Stomach (tissue), 9 donors: ENCODE data around the gene BNC2. TPM values are rescaled to one million over a fixed set of nuclear protein-coding genes. Genes with fewer than 3 reads are reported as not detected.

Experiments
- DNase-seq, 2 donors: peaks; one replicate each; pipeline versions ENCODE4 v3.0.0 to v3.0.0-alpha.2; 2013 to 2019
- H3K27ac ChIP-seq, 5 donors: fragments of 200-600 bp in 4 of 5; sonication (generic) in 4 of 5; one replicate each; pipeline ENCODE4 v1.5.1; 2013 to 2019; ENCODE audit warnings: mild to moderate bottlenecking in 1 of 5, moderate library complexity in 1 of 5
- H3K27me3 ChIP-seq, 3 donors: fragments of 200-600 bp; sonication (generic); one replicate each; pipeline ENCODE4 v1.5.1; 2017 to 2019; ENCODE audit warnings: mixed run types in 1 of 3
- H3K36me3 ChIP-seq, 4 donors: fragments of 200-600 bp; sonication (generic); 1 replicate in 3 of 4; 2 replicates in 1 of 4; pipeline ENCODE4 v1.5.1; 2016 to 2019
- H3K4me1 ChIP-seq, 4 donors: fragments of 200-600 bp; sonication (generic); one replicate each; pipeline ENCODE4 v1.5.1; 2016 to 2019
- H3K4me3 ChIP-seq, 4 donors: fragments of 200-600 bp; sonication (generic) in 3 of 4; one replicate each; pipeline ENCODE4 v1.5.1; 2016 to 2019; ENCODE audit warnings: mild to moderate bottlenecking in 1 of 4
- H3K9me3 ChIP-seq, 4 donors: fragments of 200-600 bp; sonication (generic); one replicate each; pipeline ENCODE4 v1.5.1; 2016 to 2019
- CTCF ChIP-seq, 7 experiments: fragments of 450-650 bp in 4 of 7; fragments of 200-600 bp in 3 of 7; sonication (generic) in 3 of 7; IDR thresholded peaks; one replicate each; pipeline ENCODE4 v1.5.1; 2016 to 2019; ENCODE audit warnings: antibody characterized with exemption in 7 of 7, control low read depth in 2 of 7, mild to moderate bottlenecking in 1 of 7
- EP300 ChIP-seq: sonication (generic); formaldehyde crosslinking; IDR thresholded peaks from one replicate; pipeline ENCODE4 v1.6.1; 2017; ENCODE audit warnings: antibody characterized with exemption
- POLR2A ChIP-seq, 4 donors: fragments of 450-650 bp; IDR thresholded peaks; one replicate each; pipeline ENCODE4 v1.6.1; 2016; ENCODE audit warnings: antibody characterized with exemption in 4 of 4, control low read depth in 2 of 4, mild to moderate bottlenecking in 1 of 4, moderate library complexity in 1 of 4
- POLR2AphosphoS5 ChIP-seq, 3 donors: sonication (generic); formaldehyde crosslinking; IDR thresholded peaks; one replicate each; pipeline ENCODE4 v1.6.1; 2016; ENCODE audit warnings: antibody characterized with exemption in 3 of 3
- WGBS, 5 donors: extraction: QIAGEN DNeasy Blood & Tissue Kit in 3 of 5; methylation state at CpG; one replicate each; pipeline versions ENCODE4 v1.1.5 to v1.1.7; 2013 to 2018; 5-methylcytosine and 5-hydroxymethylcytosine counted together
- intact Hi-C: fragments of 100-400 bp; cut with DNase I; formaldehyde crosslinking; loops from one replicate; pipeline ENCODE4 v1.15.1; 2023; ENCODE audit warnings: low total_unique reads
- polyA plus RNA-seq, 3 donors: library from polyadenylated mRNA; stranded (reverse); fragments of 200-250 nt; gene quantifications; one replicate each; pipeline ENCODE4 v1.2.3, GENCODE V29; 2013
- total RNA-seq, 5 donors: library from RNA; depleted of rRNA; stranded (reverse); fragments of >200 nt; gene quantifications; one replicate each; pipeline versions ENCODE4 v1.1.0 to v1.2.3, GENCODE V29; 2014 to 2016
- donor health status: healthy with polysubstance abuse.
- donor health status: Bipolar disorder and iron deficiency.
- donor health status: healthy.

The BNC2 gene
- total and polyA plus RNA-seq, 8 donors, result 1.1 to 60.7 (median 7.6) TPM

GRCh38 chr9:16767366-16767765 lies 103.1 kb downstream of the BNC2 start:
- Histone ChIP-seq H3K36me3 (no peaks in the 10 kb centered on the region), H3K27ac (no peak overlapping the region), H3K4me1 (peaks cover 0 to 6% (median 0%) of the 10 kb centered on the region in 4 donors), H3K9me3 (no peaks in the 10 kb centered on the region), H3K4me3 (no peak overlapping the region), H3K27me3 (no peaks in the 10 kb centered on the region)
- WGBS, 5 donors, result 84 to 91% (median 88%) methylated on average over 3 of the region's 3 CpGs
- TF ChIP-seq POLR2AphosphoS5 (IDR thresholded peaks at IDR 0.05) (no peak), POLR2A (IDR thresholded peaks at IDR 0.05) (no peak), CTCF (IDR thresholded peaks at IDR 0.05) (no peak), EP300 (no peak)
- DNase-seq, result peak in 1 of 2 donors; percentile 54
- intact Hi-C loops, result no loop called here

DNA sequence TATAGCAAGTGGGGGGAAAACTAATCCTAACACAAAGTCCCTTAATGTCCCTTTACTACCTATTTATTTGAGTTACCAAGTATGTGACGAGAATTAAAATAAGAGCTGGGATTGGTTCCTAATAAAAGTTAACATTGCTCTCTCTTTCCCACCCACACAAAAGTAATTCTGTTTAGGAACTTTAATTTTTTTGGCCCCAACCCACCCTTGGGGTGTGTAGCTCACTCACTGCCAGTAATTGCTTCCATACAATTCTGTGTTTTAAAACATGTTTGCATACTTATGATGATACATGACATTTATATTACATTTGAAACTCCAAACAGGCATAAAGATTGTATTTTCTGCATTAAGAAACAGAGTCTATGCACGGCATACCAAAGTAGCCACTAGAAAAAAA lies 106.5 kb downstream of the BNC2 start:
- no peak for TF ChIP-seq POLR2AphosphoS5 (IDR thresholded peaks at IDR 0.05)
- no peak for TF ChIP-seq POLR2A (IDR thresholded peaks at IDR 0.05)
- no peak for TF ChIP-seq EP300
- TF ChIP-seq CTCF (IDR thresholded peaks at IDR 0.05), result no peak
- H3K27ac ChIP-seq, result no peak overlapping the region
- H3K9me3 ChIP-seq, result no peaks in the 10 kb centered on the region
- no peaks in the 10 kb centered on the region for H3K27me3 ChIP-seq
- H3K4me3 ChIP-seq, result no peak overlapping the region
- no peak for DNase-seq
- 81 to 93% (median 88%) methylated on average over 2 of the region's 2 CpGs for WGBS, 5 donors
- H3K36me3 ChIP-seq, result no peaks in the 10 kb centered on the region
- intact Hi-C loops, result no loop called here
- H3K4me1 ChIP-seq, result no peaks in the 10 kb centered on the region

DNA sequence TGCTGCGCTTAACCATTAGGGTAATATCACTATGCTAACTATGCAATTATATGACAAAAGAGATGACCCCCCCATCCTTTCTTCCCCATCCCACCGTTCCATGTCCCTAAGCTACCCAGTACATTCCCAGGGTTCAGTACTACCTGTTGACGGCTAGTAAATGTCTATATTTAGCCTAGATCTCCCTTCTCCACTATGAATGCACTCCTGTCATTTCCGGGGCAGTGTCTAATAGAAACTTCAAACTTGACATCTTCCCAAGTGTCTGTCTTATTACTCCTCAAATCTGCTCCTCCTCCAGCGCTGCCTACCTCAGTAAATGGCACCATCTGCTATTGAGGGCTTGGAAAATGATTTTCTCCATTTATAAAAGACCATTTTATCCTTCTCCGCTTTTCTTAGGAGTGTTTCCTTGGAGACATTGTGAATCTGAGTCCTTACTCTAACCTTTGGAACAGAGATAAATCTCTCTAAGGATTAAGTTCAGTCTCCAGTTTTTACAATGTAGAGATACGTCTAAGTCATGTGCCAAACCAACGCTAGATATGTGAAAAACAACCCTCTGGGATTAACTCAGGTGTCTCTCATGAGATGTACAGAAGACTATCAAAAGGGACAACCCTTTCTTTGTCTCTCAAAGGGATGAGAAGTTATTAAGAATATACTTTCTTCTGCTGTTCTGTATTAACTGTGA lies 114.9 kb downstream of the BNC2 start:
- no peaks in the 10 kb centered on the region for H3K36me3 ChIP-seq
- H3K27me3 ChIP-seq, result no peaks in the 10 kb centered on the region
- H3K4me3 ChIP-seq, result no peak overlapping the region
- no peak for DNase-seq
- no peaks in the 10 kb centered on the region for H3K9me3 ChIP-seq
- 80 to 88% (median 83%) methylated on average over 8 of the region's 8 CpGs for WGBS, 5 donors
- no peak overlapping the region for H3K27ac ChIP-seq
- no peaks in the 10 kb centered on the region for H3K4me1 ChIP-seq
- intact Hi-C loops, result no loop called here
- TF ChIP-seq POLR2A (IDR thresholded peaks at IDR 0.05) (no peak), CTCF (IDR thresholded peaks at IDR 0.05) (no peak), EP300 (no peak), POLR2AphosphoS5 (IDR thresholded peaks at IDR 0.05) (no peak)

- Histone ChIP-seq H3K4me1 (no peaks in the 10 kb centered on the region), H3K27me3 (no peaks in the 10 kb centered on the region), H3K9me3 (no peaks in the 10 kb centered on the region), H3K4me3 (no peak overlapping the region), H3K36me3 (no peaks in the 10 kb centered on the region), H3K27ac (no peak overlapping the region)
- TF ChIP-seq EP300 (no peak), CTCF (IDR thresholded peaks at IDR 0.05) (no peak), POLR2A (IDR thresholded peaks at IDR 0.05) (no peak), POLR2AphosphoS5 (IDR thresholded peaks at IDR 0.05) (no peak)
- intact Hi-C loops, result no loop called here
- WGBS, 5 donors, result 90 to 98% (median 93%) methylated on average over 4 of the region's 4 CpGs
- no peak for DNase-seq
Measured at GRCh38 chr9:16754662-16755061, 115.8 kb downstream of the BNC2 start.
